GM21737 (cell line): ENCODE data around the gene ST14.
"Not testable (repeated sequence)": the region's sequence is repeated elsewhere in the genome, so short reads cannot be mapped to it uniquely, and the experiment has no call there.

Experiments used
- ATAC-seq: cut with Tn5 transposase; IDR thresholded peaks from one replicate; pipeline ENCODE4 v1.9.1; 2021; ENCODE audit warnings: mild to moderate bottlenecking, moderate library complexity; ENCODE audit not compliant: unreplicated experiment

Gene ST14

DNA sequence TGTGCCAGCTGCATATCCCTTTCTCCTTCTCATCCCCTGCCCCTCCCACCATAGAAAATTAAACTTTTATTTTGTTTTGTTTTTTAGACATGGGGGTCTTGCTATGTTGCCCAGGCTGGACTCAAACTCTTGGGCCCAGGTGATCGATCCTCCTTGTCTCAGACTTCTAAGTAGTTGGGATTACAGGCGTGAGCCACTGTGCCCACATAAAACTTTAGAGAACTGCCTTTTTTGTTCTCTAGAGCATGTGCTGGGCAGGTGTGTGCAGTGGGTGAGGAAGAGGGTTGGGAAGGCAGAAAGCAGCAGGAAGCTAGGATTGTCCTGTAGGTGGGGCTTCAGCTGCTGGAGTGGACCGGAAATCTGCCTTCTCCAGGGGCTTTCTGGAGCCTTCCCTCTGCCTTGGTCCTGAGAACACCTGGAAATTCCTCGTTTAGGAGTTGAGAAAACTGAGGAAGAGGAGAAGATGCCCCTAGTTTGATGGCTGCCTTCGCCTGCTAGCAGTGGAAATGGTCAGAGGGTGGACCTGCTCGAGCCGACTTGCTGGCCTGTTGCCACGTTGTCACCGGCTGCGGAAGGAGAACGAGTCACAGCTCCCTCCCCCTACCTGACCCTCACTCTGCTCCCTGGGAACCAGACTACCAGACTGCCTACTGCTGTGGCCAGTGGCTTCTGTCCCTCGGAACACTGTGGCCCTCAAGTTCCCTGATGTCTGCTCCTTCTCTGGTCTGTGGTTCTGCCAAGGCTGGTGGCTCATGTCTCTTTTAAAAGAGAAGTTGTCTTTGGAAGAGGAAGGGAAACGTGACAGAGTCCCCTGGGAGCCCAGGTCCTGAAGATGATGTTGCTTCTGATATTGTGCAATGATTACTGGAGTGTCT, 4.0 kb downstream of the ST14 start:
- no peak for ATAC-seq

DNA sequence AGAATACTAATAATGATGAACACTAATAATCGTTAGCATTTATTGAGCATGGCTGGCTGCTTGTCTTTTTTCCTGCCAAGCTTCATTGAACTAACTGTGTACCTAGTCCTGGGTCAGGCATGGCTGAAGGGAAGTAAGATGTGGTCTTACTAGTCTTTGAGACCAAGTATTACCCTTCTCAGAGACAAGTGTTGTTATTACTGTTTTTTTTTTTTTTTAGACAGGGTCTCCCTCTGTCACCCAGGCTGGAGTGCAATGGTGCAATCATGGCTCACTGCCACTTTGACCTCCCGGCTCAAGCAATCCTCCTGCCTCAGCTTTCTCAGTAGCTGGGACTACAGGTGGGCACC, 4.6 kb downstream of the ST14 start:
- ATAC-seq = no peak

GRCh38 chr11:130165601-130166456, 6.2 kb downstream of the ST14 start:
- no peak for ATAC-seq

GRCh38 chr11:130166457-130166784, 6.8 kb downstream of the ST14 start:
- no peak for ATAC-seq

DNA sequence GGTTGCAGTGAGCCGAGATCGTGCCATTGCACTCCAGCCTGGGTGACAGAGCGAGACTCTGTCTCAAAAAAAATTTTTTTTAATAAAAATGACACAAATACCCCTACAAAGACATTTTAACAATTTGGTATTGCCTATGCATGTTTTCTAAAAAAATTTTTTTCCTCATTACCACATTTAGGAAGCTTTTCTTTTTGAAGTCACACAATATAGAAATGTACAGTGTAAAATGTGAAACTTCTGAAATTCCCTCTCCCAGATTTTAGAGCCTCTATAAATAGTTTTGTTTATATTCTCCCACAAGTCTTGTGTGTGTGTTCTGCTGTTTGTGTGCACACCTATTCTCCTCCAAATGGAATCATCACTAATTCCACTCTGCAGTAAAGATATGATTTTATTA, 7.6 kb downstream of the ST14 start:
- ATAC-seq = no peak

- no peak for ATAC-seq
Measured at GRCh38 chr11:130168105-130168504, 8.5 kb downstream of the ST14 start.

GRCh38 chr11:130170345-130170744, 10.8 kb downstream of the ST14 start:
- ATAC-seq = no peak

- no peak for ATAC-seq
Measured at GRCh38 chr11:130171534-130171933, 12.0 kb downstream of the ST14 start.

DNA sequence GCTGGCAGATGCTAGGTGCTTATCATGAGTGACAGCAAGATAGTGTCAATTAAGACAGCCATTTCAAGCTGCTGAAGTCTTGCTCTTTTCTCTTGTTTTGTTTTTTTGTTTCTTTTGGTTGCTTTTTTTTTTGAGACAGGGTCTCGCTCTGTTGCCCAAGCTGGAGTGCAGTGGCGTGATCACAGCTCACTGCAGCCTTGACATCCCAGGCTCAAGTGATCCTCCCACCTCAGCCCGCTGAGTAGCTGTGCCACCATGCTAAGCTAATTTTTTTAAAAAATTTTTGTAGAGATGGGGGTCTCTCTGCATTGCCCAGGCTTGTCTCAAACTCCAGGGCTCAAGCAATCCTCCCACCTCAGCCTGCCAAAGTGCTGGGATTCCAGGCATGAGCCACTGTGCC, 12.4 kb downstream of the ST14 start:
- not testable (repeated sequence) for ATAC-seq

- no peak for ATAC-seq
Measured at GRCh38 chr11:130174642-130175041, 15.1 kb downstream of the ST14 start.

DNA sequence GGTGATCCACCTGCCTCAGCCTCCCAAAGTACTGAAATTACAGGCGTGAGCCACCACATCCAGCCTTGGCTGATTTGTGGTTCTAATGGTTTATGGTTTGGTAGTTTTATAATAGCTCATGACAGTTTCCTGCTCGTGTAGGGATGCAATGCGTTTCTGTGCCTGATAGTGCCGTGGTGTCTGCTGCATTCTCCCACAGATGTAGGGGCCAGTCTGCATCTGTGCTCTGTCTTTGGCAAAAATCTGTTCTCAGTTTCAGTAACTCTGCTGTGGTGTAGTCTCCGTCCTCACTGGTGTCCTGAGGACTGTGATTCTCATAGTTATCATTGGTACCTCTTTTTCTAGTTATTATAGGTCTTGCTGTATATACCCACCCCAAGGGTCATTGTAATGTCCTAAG, 16.3 kb downstream of the ST14 start:
- no peak for ATAC-seq

DNA sequence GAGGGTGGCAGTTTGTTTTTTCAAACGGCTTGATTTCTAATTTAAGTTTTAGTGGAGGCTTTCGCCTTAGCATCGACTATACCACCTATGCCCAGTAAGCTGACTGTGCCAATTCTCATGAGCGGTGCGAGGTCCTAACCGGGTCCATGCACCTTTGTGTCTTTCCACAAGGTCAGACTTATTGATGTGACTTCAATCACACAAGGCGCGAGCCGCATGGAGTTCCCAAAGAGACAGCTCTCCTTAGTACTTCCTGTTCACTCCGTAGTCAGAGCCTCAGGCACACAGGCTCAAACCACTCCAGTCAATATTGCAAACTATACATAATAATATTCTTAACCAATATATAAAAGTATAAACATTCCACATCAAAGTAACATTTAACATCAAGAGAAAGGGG, 18.2 kb downstream of the ST14 start:
- ATAC-seq = no peak

DNA sequence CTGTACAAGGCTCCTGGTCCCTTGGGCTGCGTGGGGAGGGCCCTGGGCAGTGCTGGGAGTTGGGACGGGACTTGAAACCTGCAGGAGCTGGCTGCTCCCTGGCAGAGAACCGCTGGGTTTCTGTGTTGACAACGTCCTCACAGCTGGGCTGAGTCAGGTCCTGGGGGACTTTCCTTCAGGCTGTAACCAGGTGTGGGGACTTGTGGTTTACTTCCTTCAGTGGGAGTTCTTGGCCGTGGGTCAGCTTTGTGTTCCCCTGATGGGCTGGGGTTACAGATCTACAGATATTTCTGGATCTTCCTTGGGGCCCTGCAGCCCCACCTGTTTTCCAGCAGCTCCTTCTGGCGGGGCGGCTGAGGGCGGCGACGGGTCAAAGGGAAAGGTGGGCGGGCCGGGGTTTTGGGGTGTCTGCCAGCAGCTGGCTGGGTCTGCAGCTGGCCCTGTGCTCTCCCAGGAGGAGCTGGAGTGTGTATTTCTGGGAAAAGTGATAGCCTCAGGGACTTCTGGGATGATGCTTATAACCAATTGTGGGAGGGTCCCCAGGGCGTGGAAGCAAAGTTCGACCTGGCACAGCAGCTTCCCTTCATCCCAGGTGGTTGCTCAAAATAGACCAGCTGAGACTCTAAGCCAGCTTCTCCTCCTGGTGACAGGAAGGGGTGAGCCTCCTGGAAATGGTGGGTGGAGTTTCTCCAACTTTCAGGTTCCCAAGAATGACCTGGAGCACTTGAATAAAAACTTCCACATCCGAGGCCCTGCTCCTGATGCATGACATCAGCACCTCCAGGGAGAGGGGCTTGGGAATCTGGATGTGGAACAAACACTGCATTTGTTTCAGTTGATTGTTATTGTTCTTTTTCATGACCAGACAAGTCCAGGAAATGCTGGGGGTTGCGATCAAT, 19.1 kb downstream of the ST14 start:
- no peak for ATAC-seq

GRCh38 chr11:130179396-130180306, 20.1 kb downstream of the ST14 start:
- no peak for ATAC-seq

DNA sequence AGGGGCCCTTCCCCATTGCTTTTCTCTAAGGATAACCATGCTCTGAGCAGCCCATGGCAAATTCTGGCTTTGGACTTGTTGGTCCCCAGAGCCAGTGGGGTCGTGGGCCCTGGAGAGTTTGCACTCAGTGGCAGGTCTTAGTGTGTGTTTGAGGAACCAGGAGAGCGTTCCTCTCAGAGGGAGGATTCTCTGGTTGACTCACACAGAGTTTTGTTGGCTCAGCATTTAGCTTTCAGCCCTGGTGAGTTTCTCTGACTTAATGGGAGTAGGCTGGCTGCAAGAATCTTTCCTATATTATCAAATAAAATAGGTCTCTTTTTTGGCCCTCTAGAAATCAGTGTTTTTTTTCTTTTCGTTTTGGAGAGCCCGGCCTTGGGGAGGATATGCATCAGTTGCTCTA, 20.9 kb downstream of the ST14 start:
- no peak for ATAC-seq

DNA sequence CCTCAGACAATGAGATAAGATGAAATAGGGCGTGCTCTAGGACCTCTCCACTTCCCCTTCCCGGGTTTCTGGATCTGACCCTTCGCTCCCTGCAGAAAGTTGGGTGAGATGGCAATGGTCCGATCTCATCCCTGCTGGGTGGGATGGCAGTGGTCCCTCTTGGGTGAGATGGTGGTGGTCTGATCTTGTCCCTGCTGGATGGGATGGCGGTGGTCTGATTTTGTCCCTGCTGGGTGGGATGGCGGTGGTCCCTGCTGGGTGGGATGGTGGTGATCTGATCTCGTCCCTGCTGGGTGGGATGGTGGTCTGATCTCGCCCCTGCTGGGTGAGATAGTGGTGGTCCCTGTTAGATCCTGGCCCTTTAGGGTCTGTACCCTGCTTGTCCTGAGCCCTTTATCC, 21.3 kb downstream of the ST14 start:
- no peak for ATAC-seq

DNA sequence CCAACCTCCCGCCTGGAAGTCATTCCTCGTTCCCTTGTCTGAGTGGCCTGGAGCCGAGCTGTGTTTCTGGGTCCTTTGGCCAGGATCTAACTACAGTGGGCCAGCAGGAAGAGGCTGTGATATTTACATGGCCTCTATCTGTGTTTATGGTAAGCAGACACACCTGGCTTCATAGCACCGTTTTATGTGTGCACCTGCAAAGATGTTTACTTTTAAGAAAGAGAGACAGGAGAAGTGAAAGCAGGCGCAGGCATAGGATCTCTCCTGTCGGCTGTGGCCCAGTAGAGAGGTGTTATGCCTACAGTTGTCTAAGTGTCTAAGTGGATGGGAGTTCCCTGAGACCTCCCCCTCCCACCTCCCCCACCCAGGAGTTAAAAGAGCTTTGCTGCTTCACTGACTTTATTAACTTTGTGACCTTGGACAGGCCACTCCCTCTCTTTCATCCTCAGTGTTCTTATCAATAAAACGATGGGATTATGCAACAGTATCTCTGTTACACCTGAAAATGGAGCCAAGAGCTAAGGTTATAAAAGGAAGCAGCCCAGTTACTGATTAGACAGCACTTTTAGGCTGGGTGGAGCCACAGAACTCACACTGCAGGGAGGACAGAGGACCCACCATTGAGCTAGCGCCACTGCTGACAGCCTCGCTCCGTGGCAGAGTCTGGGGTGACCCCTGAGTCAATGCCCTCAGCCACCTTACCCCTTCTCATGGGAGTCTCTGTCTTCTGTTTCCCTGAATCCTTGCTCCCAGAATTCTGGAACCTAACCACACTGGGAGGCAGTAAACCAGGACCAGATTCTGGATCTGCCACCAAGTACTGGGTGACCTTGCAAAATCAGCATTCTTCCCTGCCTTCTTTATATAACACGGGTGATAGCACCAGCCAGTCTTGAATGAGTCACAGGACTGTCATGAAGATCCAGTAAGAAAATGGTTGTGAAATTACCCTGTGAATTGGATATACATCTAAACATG, 22.0 kb downstream of the ST14 start:
- peak; percentile 56 for ATAC-seq

- no peak for ATAC-seq
Measured at GRCh38 chr11:130183878-130184610, 24.5 kb downstream of the ST14 start.
